Nephron (organoid): ENCODE results near the gene PSEN1.

Experiments used
- H3K27ac Mint-ChIP-seq, 3 experiments: 2 replicates each; pipeline ENCODE4 v1.8.0; 2020; ENCODE audit warnings: mixed read lengths in 3 of 3, mild to moderate bottlenecking in 2 of 3, moderate library complexity in 1 of 3
- H3K27me3 Mint-ChIP-seq: 2 replicates; pipeline ENCODE4 v1.8.0; 2021; ENCODE audit warnings: low read depth, mild to moderate bottlenecking, moderate library complexity, mixed read lengths
- H3K36me3 Mint-ChIP-seq: 2 replicates; pipeline ENCODE4 v1.8.0; 2020; ENCODE audit warnings: low read depth, mixed read lengths
- H3K4me1 Mint-ChIP-seq: 2 replicates; pipeline ENCODE4 v1.8.0; 2020; ENCODE audit warnings: mixed read lengths
- H3K4me3 Mint-ChIP-seq, 3 experiments: 2 replicates each; pipeline ENCODE4 v1.8.0; 2020; ENCODE audit warnings: mild to moderate bottlenecking in 3 of 3, mixed read lengths in 3 of 3, moderate library complexity in 2 of 3
- H3K9me3 Mint-ChIP-seq: 2 replicates; pipeline ENCODE4 v1.8.0; 2020; ENCODE audit warnings: mixed read lengths
- CTCF ChIP-seq, 3 experiments: fragments of 200-600 bp; sonication (generic); IDR thresholded peaks; one replicate each; pipeline ENCODE4 v1.5.0; 2021; ENCODE audit warnings: antibody characterized with exemption in 3 of 3; ENCODE audit not compliant: unreplicated experiment in 3 of 3

PSEN1 gene

DNA sequence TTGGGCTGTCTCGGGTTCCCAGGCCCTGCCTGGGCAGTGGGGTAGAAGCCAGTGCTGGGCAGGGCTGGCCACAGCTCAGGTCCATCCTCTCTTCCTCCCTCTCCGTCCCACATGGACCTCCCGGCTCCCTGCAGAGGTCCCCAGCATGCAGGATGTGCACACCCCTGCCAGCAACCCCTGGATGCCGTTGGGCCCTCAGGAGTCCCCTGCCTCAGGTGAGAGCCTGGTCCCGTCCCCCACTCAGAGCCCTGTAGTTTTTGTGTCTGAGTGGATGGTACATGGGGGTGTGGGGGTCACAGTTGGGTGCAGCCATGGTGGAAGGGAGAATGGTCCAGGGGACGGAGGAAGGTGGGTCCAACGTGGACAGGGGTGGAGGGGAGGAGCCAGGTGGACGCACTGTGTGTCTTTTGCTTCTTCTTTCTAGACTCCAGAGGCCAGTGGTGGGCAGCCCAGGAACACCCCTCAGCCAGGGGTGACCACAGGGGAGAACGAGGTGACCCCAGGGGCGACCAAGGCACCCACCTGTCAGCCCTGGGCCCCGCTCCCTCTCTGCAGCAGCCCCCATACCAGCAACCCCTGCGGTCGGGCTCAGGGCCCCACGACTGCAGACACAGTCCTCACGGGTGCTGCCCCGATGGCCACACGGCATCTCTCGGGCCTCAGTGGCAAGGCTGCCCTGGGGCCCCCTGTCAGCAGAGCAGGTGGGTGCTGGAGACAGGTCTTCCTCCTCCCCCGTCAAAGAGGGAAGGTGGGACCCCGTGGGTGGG, 122.7 kb downstream of the PSEN1 start:
- Mint-ChIP-seq H3K27ac (no peak overlapping the region), H3K4me1 (no peaks in the 10 kb centered on the region), H3K36me3 (no peaks in the 10 kb centered on the region), H3K9me3 (no peaks in the 10 kb centered on the region), H3K4me3 (no peak overlapping the region), H3K27me3 (peaks cover 5% of the 10 kb centered on the region)
- TF ChIP-seq CTCF (IDR thresholded peaks at IDR 0.05; ENCODE audit: unreplicated experiment in 3 of 3), result no peak

DNA sequence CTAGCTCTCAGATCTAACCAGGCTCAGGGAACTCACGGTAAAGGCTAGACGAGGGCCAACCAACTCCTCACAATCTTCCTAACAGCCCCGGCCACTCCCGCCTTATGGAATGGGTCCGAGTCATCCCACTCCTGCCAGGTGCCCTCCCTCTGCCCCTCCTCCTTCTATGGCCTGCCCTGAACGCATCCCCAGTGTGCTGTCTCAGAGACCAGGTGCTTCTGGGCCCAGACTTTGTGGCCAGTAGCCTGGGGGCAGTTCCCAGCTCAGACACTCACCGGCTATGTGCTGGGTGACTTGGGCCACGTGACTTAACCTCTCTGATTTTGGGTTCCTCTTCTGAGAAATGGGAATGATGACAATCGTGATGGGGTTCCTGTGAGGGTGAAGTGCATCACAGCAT, 123.5 kb downstream of the PSEN1 start:
- H3K27ac Mint-ChIP-seq, result no peak overlapping the region
- H3K4me1 Mint-ChIP-seq, result no peaks in the 10 kb centered on the region
- H3K36me3 Mint-ChIP-seq, result no peaks in the 10 kb centered on the region
- no peaks in the 10 kb centered on the region for H3K9me3 Mint-ChIP-seq
- no peak overlapping the region for H3K4me3 Mint-ChIP-seq
- TF ChIP-seq CTCF (IDR thresholded peaks at IDR 0.05; ENCODE audit: unreplicated experiment in 3 of 3), result no peak
- peaks cover 5% of the 10 kb centered on the region for H3K27me3 Mint-ChIP-seq

DNA sequence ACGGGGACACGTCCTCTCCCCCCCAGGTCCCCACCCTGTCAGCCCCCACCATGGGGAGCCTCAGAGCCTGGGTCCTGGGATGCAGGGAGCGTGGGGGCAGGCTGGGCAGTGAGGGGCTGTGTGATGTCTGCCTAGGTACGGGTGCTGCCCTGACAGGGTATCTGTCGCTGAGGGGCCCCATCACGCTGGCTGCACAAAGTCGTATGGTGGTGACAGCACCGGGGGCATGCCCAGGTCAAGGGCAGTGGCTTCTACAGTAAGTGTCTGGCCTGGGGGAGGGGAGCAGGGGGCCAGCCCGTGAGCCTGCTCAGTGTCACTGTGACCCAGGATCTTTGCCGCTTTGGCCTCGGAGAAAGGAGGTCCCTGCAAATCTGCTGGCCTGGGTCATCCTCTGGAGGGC, 124.3 kb downstream of the PSEN1 start:
- H3K4me3 Mint-ChIP-seq, result no peak overlapping the region
- H3K4me1 Mint-ChIP-seq, result no peaks in the 10 kb centered on the region
- no peaks in the 10 kb centered on the region for H3K9me3 Mint-ChIP-seq
- TF ChIP-seq CTCF (IDR thresholded peaks at IDR 0.05; ENCODE audit: unreplicated experiment in 3 of 3), result no peak
- H3K27ac Mint-ChIP-seq, result no peak overlapping the region
- H3K36me3 Mint-ChIP-seq, result no peaks in the 10 kb centered on the region
- no peaks in the 10 kb centered on the region for H3K27me3 Mint-ChIP-seq

GRCh38 chr14:73261075-73261474, 124.8 kb downstream of the PSEN1 start:
- Mint-ChIP-seq H3K9me3 (no peaks in the 10 kb centered on the region), H3K27ac (peak overlapping the region in 1 of 3 experiments; percentile 74), H3K4me3 (no peak overlapping the region), H3K4me1 (no peaks in the 10 kb centered on the region), H3K27me3 (no peaks in the 10 kb centered on the region), H3K36me3 (no peaks in the 10 kb centered on the region)
- no peak for TF ChIP-seq CTCF (IDR thresholded peaks at IDR 0.05; ENCODE audit: unreplicated experiment in 3 of 3)

DNA sequence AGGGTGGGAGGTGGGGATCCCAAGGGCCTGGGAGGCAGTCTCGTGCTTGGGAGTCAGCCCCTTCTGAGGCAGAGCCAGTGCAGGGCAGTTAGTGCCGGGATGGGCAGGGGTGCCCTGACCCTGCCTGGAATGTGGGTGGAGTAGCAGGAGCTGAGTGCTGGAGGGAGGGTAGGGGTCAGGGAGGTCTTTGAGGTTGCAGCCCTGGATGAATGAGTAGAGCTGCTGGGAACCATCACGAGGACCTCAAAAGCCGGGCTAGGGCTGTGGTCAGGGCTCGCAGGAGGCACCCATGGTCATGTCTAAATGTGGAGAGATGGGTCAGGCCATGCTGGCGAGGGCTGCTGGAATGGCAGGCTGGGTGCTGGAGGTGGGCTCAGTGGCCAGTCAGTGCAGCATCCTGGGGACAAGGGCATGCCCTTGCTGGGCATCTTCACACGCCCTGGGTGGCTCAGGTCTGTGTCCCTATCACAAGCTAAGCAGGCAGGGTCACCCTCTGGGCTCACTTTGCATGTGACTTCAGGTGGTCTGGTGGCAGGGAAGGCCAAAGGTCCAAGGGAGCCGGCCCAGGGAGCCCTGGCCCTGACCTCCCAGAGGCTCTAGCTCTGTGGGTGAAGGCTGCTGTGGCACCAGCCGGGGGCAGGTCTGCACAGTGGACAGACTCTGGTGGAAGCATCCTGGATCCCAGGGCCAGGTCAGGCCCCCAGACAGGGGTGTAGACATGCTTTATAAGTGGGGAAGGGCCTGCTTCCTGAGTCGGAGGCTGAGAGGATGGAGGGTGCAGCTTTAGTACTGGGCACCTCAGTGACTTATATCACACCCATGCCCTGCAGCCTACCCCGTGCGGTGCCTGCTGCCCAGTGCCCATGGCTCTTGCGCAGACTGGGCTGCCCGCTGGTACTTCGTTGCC, 125.5 kb downstream of the PSEN1 start:
- H3K27ac Mint-ChIP-seq, result peak overlapping the region in 1 of 3 experiments; percentile 74
- H3K4me1 Mint-ChIP-seq, result no peaks in the 10 kb centered on the region
- H3K9me3 Mint-ChIP-seq, result no peaks in the 10 kb centered on the region
- no peaks in the 10 kb centered on the region for H3K36me3 Mint-ChIP-seq
- H3K4me3 Mint-ChIP-seq, result no peak overlapping the region
- TF ChIP-seq CTCF (IDR thresholded peaks at IDR 0.05; ENCODE audit: unreplicated experiment in 3 of 3), result no peak
- H3K27me3 Mint-ChIP-seq, result no peaks in the 10 kb centered on the region
